HG02798 (cell line): ENCODE results near the gene TMEM176A.
"Not testable (repeated sequence)": the region's sequence is repeated elsewhere in the genome, so short reads cannot be mapped to it uniquely, and the experiment has no call there.

Source experiments
- ATAC-seq: cut with Tn5 transposase; IDR thresholded peaks from one replicate; pipeline ENCODE4 v1.9.1; 2021; ENCODE audit warnings: mild to moderate bottlenecking; ENCODE audit not compliant: unreplicated experiment, poor library complexity

TMEM176A gene

GRCh38 chr7:150807616-150808438, 7.3 kb downstream of the TMEM176A start:
- ATAC-seq: not testable (repeated sequence)

GRCh38 chr7:150814328-150815001, 13.9 kb downstream of the TMEM176A start:
- ATAC-seq: no peak

- ATAC-seq: no peak
Measured at GRCh38 chr7:150818971-150819370, 18.4 kb downstream of the TMEM176A start.

GRCh38 chr7:150820148-150820547, 19.6 kb downstream of the TMEM176A start:
- ATAC-seq: no peak

- ATAC-seq: no peak
Measured at GRCh38 chr7:150820578-150821198, 20.1 kb downstream of the TMEM176A start.

- no peak for ATAC-seq
Measured at GRCh38 chr7:150823043-150823442, 22.5 kb downstream of the TMEM176A start.

GRCh38 chr7:150823484-150824126, 23.0 kb downstream of the TMEM176A start:
- ATAC-seq: no peak

- no peak for ATAC-seq
Measured at GRCh38 chr7:150824379-150825177, 24.0 kb downstream of the TMEM176A start.

- ATAC-seq: no peak
Measured at GRCh38 chr7:150826061-150826849, 25.7 kb downstream of the TMEM176A start.

- no peak for ATAC-seq
Measured at GRCh38 chr7:150828384-150828783, 27.8 kb downstream of the TMEM176A start.

- ATAC-seq: no peak
Measured at GRCh38 chr7:150829426-150829825, 28.9 kb downstream of the TMEM176A start.

- no peak for ATAC-seq
Measured at GRCh38 chr7:150830937-150831336, 30.4 kb downstream of the TMEM176A start.

GRCh38 chr7:150831851-150832250, 31.3 kb downstream of the TMEM176A start:
- ATAC-seq: no peak

- ATAC-seq: no peak
Measured at GRCh38 chr7:150835019-150835418, 34.5 kb downstream of the TMEM176A start.

GRCh38 chr7:150835702-150836280, 35.2 kb downstream of the TMEM176A start:
- ATAC-seq: no peak

- no peak for ATAC-seq
Measured at GRCh38 chr7:150838965-150839650, 38.5 kb downstream of the TMEM176A start.

- ATAC-seq: no peak
Measured at GRCh38 chr7:150842018-150842417, 41.4 kb downstream of the TMEM176A start.

GRCh38 chr7:150842716-150843115, 42.1 kb downstream of the TMEM176A start:
- ATAC-seq: no peak
